Left ventricle myocardium inferior (tissue), 1 donor: ENCODE data around the gene HBG1. TPM values are rescaled to one million over a fixed set of nuclear protein-coding genes. Genes with fewer than 3 reads are reported as not detected.

Source experiments
- DNase-seq: peaks from one replicate; pipeline ENCODE4 v3.0.0-alpha.2; 2020
- H3K27ac ChIP-seq: fragments of 200-600 bp; replicated peaks from 2 replicates; pipeline ENCODE4 v1.8.0; 2021
- H3K27me3 ChIP-seq: fragments of 200-600 bp; 2 replicates; pipeline ENCODE4 v1.8.0; 2021; ENCODE audit warnings: low read depth
- H3K36me3 ChIP-seq: fragments of 200-600 bp; 2 replicates; pipeline ENCODE4 v1.8.0; 2021
- H3K4me1 ChIP-seq: fragments of 200-600 bp; 2 replicates; pipeline ENCODE4 v1.8.0; 2021
- H3K4me3 ChIP-seq: fragments of 200-600 bp; 2 replicates; pipeline ENCODE4 v1.8.0; 2021; ENCODE audit warnings: mild to moderate bottlenecking, moderate library complexity
- H3K9me3 ChIP-seq: fragments of 200-600 bp; replicated peaks from 2 replicates; pipeline ENCODE4 v1.8.0; 2021
- intact Hi-C: fragments of 100-400 bp; cut with micrococcal nuclease; formaldehyde crosslinking; loops from one replicate; pipeline ENCODE4 v1.11.0; 2022
- total RNA-seq: library from RNA; stranded (reverse); fragmentation: NEBNext Ultra II Directional; extraction: Animal tissue kit (Norgen Biotek cat#: 25700); gene quantifications from one replicate; pipeline ENCODE4 v1.2.1, GENCODE V29; 2021
- TF ChIP-seq, protein P1 (sequence below): fragments of 200-600 bp; IDR thresholded peaks from 2 replicates; pipeline ENCODE4 v1.8.0; 2021; ENCODE audit warnings: antibody characterized with exemption, mild to moderate bottlenecking, borderline replicate concordance
- donor health status: DM: no; HTN: yes; CAD: no; lungs with severe emphysema.

Gene HBG1
- total RNA-seq, 1 donor from 2014 or later = not detected

DNA sequence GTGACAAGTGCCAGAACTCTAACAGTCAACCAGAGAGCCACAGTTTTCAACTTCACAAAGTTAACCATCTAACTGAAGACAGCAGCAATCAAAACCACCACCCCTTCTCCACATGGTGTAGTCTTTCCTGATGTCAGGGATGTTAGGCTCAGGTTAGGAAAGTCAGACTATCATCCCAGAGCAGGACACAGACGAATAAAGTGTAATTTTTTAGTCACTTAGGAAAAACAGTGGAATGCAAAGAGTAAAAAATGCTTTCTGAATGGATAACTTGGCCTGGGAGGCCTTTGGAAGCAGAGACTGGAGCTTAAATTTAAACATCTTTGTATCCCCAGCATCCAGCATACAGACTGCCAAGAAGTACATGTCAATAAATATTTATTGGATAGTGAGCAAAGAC, 36.7 kb upstream of the HBG1 start:
- Histone ChIP-seq H3K4me1 (no peaks in the 10 kb centered on the region), H3K4me3 (no peak overlapping the region), H3K27me3 (no peaks in the 10 kb centered on the region), H3K27ac (no peak overlapping the region), H3K9me3 (no peaks in the 10 kb centered on the region), H3K36me3 (no peaks in the 10 kb centered on the region)
- TF ChIP-seq, protein P1, sequence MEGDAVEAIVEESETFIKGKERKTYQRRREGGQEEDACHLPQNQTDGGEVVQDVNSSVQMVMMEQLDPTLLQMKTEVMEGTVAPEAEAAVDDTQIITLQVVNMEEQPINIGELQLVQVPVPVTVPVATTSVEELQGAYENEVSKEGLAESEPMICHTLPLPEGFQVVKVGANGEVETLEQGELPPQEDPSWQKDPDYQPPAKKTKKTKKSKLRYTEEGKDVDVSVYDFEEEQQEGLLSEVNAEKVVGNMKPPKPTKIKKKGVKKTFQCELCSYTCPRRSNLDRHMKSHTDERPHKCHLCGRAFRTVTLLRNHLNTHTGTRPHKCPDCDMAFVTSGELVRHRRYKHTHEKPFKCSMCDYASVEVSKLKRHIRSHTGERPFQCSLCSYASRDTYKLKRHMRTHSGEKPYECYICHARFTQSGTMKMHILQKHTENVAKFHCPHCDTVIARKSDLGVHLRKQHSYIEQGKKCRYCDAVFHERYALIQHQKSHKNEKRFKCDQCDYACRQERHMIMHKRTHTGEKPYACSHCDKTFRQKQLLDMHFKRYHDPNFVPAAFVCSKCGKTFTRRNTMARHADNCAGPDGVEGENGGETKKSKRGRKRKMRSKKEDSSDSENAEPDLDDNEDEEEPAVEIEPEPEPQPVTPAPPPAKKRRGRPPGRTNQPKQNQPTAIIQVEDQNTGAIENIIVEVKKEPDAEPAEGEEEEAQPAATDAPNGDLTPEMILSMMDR = no peak
- intact Hi-C loops = no loop called here
- DNase-seq = no peak

DNA sequence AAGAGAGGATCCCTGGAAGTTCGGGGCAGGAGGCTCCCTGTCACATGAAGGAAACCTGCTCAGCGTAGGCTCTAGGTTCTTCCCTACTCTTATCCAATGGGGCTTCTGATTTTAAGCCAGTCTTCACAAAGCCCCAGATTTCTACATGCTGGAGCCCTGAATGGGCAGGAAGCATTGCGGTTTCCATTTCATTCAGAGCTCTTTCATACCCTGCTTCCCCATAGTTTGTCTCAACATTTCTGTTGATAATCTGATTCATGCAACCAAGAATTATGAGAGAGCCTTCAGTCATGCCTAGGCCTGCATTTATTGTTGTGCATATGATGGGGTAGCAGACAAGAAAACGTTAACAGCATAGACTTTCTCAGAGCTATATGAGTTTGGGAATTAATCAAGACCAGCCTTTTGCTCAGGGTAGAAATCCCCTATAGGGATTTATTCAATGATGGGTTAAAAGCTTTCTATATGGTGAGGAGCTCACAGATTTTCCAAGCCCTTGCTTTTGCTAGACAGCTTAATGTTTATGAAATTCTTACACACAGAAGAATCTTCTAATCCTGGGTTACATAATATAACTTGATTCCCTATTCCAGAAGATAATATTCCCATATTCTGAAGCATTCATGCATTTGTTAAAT, 36.2 kb upstream of the HBG1 start:
- H3K36me3 ChIP-seq = no peaks in the 10 kb centered on the region
- intact Hi-C loops = no loop called here
- H3K9me3 ChIP-seq = no peaks in the 10 kb centered on the region
- H3K27me3 ChIP-seq = no peaks in the 10 kb centered on the region
- H3K4me3 ChIP-seq = no peak overlapping the region
- H3K4me1 ChIP-seq = no peaks in the 10 kb centered on the region
- TF ChIP-seq, protein P1 = no peak
- no peak for DNase-seq
- H3K27ac ChIP-seq = no peak overlapping the region

DNA sequence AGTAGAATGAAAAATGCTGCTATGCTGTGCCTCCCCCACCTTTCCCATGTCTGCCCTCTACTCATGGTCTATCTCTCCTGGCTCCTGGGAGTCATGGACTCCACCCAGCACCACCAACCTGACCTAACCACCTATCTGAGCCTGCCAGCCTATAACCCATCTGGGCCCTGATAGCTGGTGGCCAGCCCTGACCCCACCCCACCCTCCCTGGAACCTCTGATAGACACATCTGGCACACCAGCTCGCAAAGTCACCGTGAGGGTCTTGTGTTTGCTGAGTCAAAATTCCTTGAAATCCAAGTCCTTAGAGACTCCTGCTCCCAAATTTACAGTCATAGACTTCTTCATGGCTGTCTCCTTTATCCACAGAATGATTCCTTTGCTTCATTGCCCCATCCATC, 35.0 kb upstream of the HBG1 start:
- Histone ChIP-seq H3K9me3 (no peaks in the 10 kb centered on the region), H3K27ac (no peak overlapping the region), H3K4me3 (no peak overlapping the region), H3K36me3 (no peaks in the 10 kb centered on the region), H3K27me3 (no peaks in the 10 kb centered on the region), H3K4me1 (no peaks in the 10 kb centered on the region)
- DNase-seq = no peak
- TF ChIP-seq, protein P1 = no peak
- intact Hi-C loops = no loop called here

DNA sequence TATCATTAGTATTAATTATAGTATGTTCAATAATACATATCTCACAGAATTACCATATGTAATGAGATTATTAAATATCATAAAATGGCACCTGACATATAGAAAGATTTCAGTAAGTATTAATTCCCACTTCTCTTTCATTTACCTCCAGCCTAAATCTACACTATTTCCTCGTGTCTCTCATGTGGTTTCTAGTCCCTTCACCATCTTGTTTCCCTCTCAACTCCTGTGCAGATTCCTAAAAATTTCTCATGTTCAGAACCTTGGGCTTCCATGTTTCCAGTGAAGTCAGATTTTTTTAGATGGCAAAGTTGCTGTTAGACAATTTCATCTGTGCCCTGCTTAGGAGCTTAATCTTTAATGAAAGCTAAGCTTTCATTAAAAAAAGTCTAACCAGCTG, 34.2 kb upstream of the HBG1 start:
- intact Hi-C loops = no loop called here
- H3K9me3 ChIP-seq = no peaks in the 10 kb centered on the region

DNA sequence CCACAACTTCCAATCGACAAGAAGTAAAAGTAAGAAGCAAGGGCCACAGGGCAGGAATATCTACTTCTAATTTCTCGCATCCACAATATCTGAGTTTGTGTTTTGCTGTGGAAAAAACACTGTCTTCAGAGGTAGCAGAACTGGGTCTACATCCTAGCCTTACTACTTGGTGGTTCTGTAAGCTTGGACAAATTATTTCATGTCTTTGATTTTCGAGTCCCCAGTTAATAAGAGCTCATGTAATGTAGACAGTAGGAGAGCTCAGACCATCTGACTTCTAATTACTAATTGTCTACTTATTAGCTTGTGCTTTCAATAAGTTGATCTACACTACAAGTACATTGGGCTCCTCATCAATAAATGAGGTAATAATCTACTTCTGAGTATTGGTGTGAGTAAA, 33.4 kb upstream of the HBG1 start:
- TF ChIP-seq, protein P1 = no peak
- no peaks in the 10 kb centered on the region for H3K4me1 ChIP-seq
- intact Hi-C loops = no loop called here
- no peaks in the 10 kb centered on the region for H3K27me3 ChIP-seq
- no peaks in the 10 kb centered on the region for H3K36me3 ChIP-seq
- no peak for DNase-seq
- no peak overlapping the region for H3K27ac ChIP-seq
- no peaks in the 10 kb centered on the region for H3K9me3 ChIP-seq
- H3K4me3 ChIP-seq = no peak overlapping the region

More for the DNA sequence above, 34.2 kb upstream of the HBG1 start:
- no peak overlapping the region for H3K27ac ChIP-seq
- H3K36me3 ChIP-seq = no peaks in the 10 kb centered on the region
- H3K4me3 ChIP-seq = no peak overlapping the region
- H3K27me3 ChIP-seq = no peaks in the 10 kb centered on the region
- no peak for DNase-seq
- H3K4me1 ChIP-seq = no peaks in the 10 kb centered on the region
- TF ChIP-seq, protein P1 = no peak
